Stimulated activated CD4-positive, alpha-beta T cell treated with anti-CD3 and anti-CD28 coated beads, Interleukin-15, amount 100 ng/mL, for 48 hours (primary cell): ENCODE measurements around the gene RGL4.
"Not testable (repeated sequence)": the region's sequence is repeated elsewhere in the genome, so short reads cannot be mapped to it uniquely, and the experiment has no call there.

ENCODE experiments used
- DNase-seq, 2 donors: peaks; one replicate each; pipeline ENCODE4 v3.0.0-alpha.2; 2020; ENCODE audit warnings: low read depth in 2 of 2

The RGL4 gene

GRCh38 chr22:23698094-23698493 lies 7.3 kb downstream of the RGL4 start:
- no peak for DNase-seq

- DNase-seq: no peak
These were observed 7.9 kb downstream of the RGL4 start for GRCh38 chr22:23698673-23699235.

GRCh38 chr22:23700706-23701105 lies 9.9 kb downstream of the RGL4 start:
- DNase-seq: no peak

- no peak for DNase-seq
These were observed 13.2 kb downstream of the RGL4 start for GRCh38 chr22:23704062-23704461.

GRCh38 chr22:23704829-23705228 lies 14.0 kb downstream of the RGL4 start:
- DNase-seq: no peak

GRCh38 chr22:23705358-23705757 lies 14.5 kb downstream of the RGL4 start:
- DNase-seq: peak in 1 of 2 donors; percentile 40

- DNase-seq: no peak
These were observed 17.5 kb downstream of the RGL4 start for GRCh38 chr22:23708270-23708669.

- DNase-seq: no peak
These were observed 18.3 kb downstream of the RGL4 start for GRCh38 chr22:23709107-23709506.

- no peak for DNase-seq
These were observed 21.4 kb downstream of the RGL4 start for GRCh38 chr22:23712256-23712655.

GRCh38 chr22:23713696-23714595 lies 23.1 kb downstream of the RGL4 start:
- DNase-seq: no peak

- no peak for DNase-seq
These were observed 24.1 kb downstream of the RGL4 start for GRCh38 chr22:23714596-23715578.

- DNase-seq: no peak
These were observed 25.1 kb downstream of the RGL4 start for GRCh38 chr22:23715806-23716375.

GRCh38 chr22:23716811-23717801 lies 26.3 kb downstream of the RGL4 start:
- peak; percentile 58 to 71 for DNase-seq

- no peak for DNase-seq
These were observed 27.8 kb downstream of the RGL4 start for GRCh38 chr22:23718371-23719165.

GRCh38 chr22:23720855-23721254 lies 30.0 kb downstream of the RGL4 start:
- DNase-seq: no peak

GRCh38 chr22:23722160-23722559 lies 31.3 kb downstream of the RGL4 start:
- no peak for DNase-seq

- DNase-seq: no peak
These were observed 31.9 kb downstream of the RGL4 start for GRCh38 chr22:23722724-23723123.

- DNase-seq: not testable (repeated sequence)
These were observed 37.3 kb downstream of the RGL4 start for GRCh38 chr22:23728108-23728507.

- DNase-seq: no peak
These were observed 46.9 kb downstream of the RGL4 start for GRCh38 chr22:23737696-23738095.
